ENCODE results near the gene SEPTIN10.
"Not testable (repeated sequence)": the region's sequence is repeated elsewhere in the genome, so short reads cannot be mapped to it uniquely, and the experiment has no call there.

The SEPTIN10 gene

GRCh38 chr2:109542384-109542783, 71.4 kb downstream of the SEPTIN10 start:
- no peak for DNase-seq

- DNase-seq: no peak
Observed at GRCh38 chr2:109538546-109538945, 75.2 kb downstream of the SEPTIN10 start.

GRCh38 chr2:109537565-109538222, 76.1 kb downstream of the SEPTIN10 start:
- DNase-seq: no peak

GRCh38 chr2:109536556-109536955, 77.2 kb downstream of the SEPTIN10 start:
- DNase-seq: not testable (repeated sequence)

GRCh38 chr2:109535217-109535946, 78.4 kb downstream of the SEPTIN10 start:
- no peak for DNase-seq

- DNase-seq: no peak
Observed at GRCh38 chr2:109533823-109534222, 79.9 kb downstream of the SEPTIN10 start.

- DNase-seq: no peak
Observed at GRCh38 chr2:109532728-109533076, 81.1 kb downstream of the SEPTIN10 start.

GRCh38 chr2:109531896-109532727, 81.7 kb downstream of the SEPTIN10 start:
- DNase-seq: no peak

GRCh38 chr2:109531221-109531620, 82.5 kb downstream of the SEPTIN10 start:
- DNase-seq: no peak

GRCh38 chr2:109530712-109531111, 83.1 kb downstream of the SEPTIN10 start:
- DNase-seq: no peak

GRCh38 chr2:109529532-109530449, 84.0 kb downstream of the SEPTIN10 start:
- DNase-seq: no peak

- no peak for DNase-seq
Observed at GRCh38 chr2:109528811-109529501, 84.8 kb downstream of the SEPTIN10 start.

- no peak for DNase-seq
Observed at GRCh38 chr2:109527846-109528705, 85.7 kb downstream of the SEPTIN10 start.

- DNase-seq: no peak
Observed at GRCh38 chr2:109527079-109527478, 86.7 kb downstream of the SEPTIN10 start.

GRCh38 chr2:109526442-109526970, 87.3 kb downstream of the SEPTIN10 start:
- DNase-seq: no peak

GRCh38 chr2:109525836-109526235, 87.9 kb downstream of the SEPTIN10 start:
- DNase-seq: no peak

GRCh38 chr2:109523536-109524361, 90.0 kb downstream of the SEPTIN10 start:
- DNase-seq: no peak

- no peak for DNase-seq
Observed at GRCh38 chr2:109523121-109523520, 90.6 kb downstream of the SEPTIN10 start.

- DNase-seq: no peak
Observed at GRCh38 chr2:109522063-109522374, 91.7 kb downstream of the SEPTIN10 start.

All from NCI-H2171 treated with DMSO at 0.1 percent for 48 hours (cell line).